GM21381 (cell line): ENCODE measurements around the gene DNAH17.

ENCODE experiments used
- ATAC-seq: cut with Tn5 transposase; IDR thresholded peaks from one replicate; pipeline ENCODE4 v1.9.1; 2021; ENCODE audit warnings: mild to moderate bottlenecking, moderate library complexity; ENCODE audit not compliant: unreplicated experiment

Gene DNAH17

GRCh38 chr17:78575340-78575739 lies 1.9 kb downstream of the DNAH17 start:
- ATAC-seq, result no peak

GRCh38 chr17:78573955-78574354 lies 3.2 kb downstream of the DNAH17 start:
- no peak for ATAC-seq

GRCh38 chr17:78572239-78573205 lies 4.7 kb downstream of the DNAH17 start:
- ATAC-seq, result no peak

GRCh38 chr17:78571329-78571728 lies 5.9 kb downstream of the DNAH17 start:
- no peak for ATAC-seq

- ATAC-seq, result no peak
These were observed 8.6 kb downstream of the DNAH17 start for GRCh38 chr17:78568494-78569115.

- ATAC-seq, result no peak
These were observed 9.2 kb downstream of the DNAH17 start for GRCh38 chr17:78567991-78568390.

GRCh38 chr17:78566947-78567346 lies 10.2 kb downstream of the DNAH17 start:
- no peak for ATAC-seq

GRCh38 chr17:78563189-78564145 lies 13.7 kb downstream of the DNAH17 start:
- ATAC-seq, result no peak

GRCh38 chr17:78562734-78563133 lies 14.5 kb downstream of the DNAH17 start:
- no peak for ATAC-seq

GRCh38 chr17:78561166-78561565 lies 16.0 kb downstream of the DNAH17 start:
- no peak for ATAC-seq

- ATAC-seq, result no peak
These were observed 16.5 kb downstream of the DNAH17 start for GRCh38 chr17:78560731-78561130.

GRCh38 chr17:78559749-78560368 lies 17.3 kb downstream of the DNAH17 start:
- ATAC-seq, result no peak

GRCh38 chr17:78558989-78559388 lies 18.2 kb downstream of the DNAH17 start:
- no peak for ATAC-seq

- ATAC-seq, result no peak
These were observed 18.9 kb downstream of the DNAH17 start for GRCh38 chr17:78558181-78558850.

GRCh38 chr17:78557598-78558039 lies 19.6 kb downstream of the DNAH17 start:
- ATAC-seq, result no peak

GRCh38 chr17:78556812-78557211 lies 20.4 kb downstream of the DNAH17 start:
- no peak for ATAC-seq

GRCh38 chr17:78555746-78556401 lies 21.3 kb downstream of the DNAH17 start:
- no peak for ATAC-seq

GRCh38 chr17:78550464-78550863 lies 26.7 kb downstream of the DNAH17 start:
- ATAC-seq, result no peak

- ATAC-seq, result no peak
These were observed 28.5 kb downstream of the DNAH17 start for GRCh38 chr17:78548725-78549124.
